Measurements from ENCODE around the gene ME2. TPM values are rescaled to one million over a fixed set of nuclear protein-coding genes. Genes with fewer than 3 reads are reported as not detected.

Gene ME2
- total RNA-seq, 2 experiments from 2014 or later: 15.6 to 16.1 TPM

DNA sequence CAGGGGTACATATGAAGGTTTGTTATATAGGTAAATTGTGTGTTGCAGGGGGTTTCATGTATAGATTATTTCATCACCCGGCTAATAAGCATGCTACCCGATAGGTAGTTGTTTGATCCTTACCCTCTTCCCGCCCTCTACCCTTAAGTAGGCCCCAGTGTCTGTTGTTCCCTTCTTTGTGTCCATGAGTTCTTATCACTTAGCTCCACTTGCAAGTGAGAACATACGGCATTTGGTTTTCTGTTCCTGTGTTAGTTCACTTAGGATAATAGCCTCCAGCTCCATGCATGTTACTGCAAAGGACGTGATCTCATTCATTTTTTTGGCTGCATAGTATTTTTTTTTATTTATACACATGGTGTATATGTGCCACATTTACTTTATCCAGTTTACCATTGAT lies 54.8 kb downstream of the ME2 start:
- ATAC-seq (ENCODE audit: poor library complexity) (no peak), DNase-seq (no peak)
- no peak overlapping the region for H3K27ac Mint-ChIP-seq
- H3K9me3 Mint-ChIP-seq: no peaks in the 10 kb centered on the region
- H3K9me3 ChIP-seq (ENCODE audit: control insufficient read depth in 1 of 2, insufficient read depth in 1 of 2, low read length in 2 of 2): no peaks in the 10 kb centered on the region
- no peaks in the 10 kb centered on the region for H3K4me1 ChIP-seq (ENCODE audit: insufficient read depth, low read length)
- H3K36me3 ChIP-seq (ENCODE audit: insufficient read depth, low read length): peaks cover 32% of the 10 kb centered on the region
- H3K4me3 ChIP-seq (ENCODE audit: low read length): no peak overlapping the region
- TF ChIP-seq, protein P1, sequence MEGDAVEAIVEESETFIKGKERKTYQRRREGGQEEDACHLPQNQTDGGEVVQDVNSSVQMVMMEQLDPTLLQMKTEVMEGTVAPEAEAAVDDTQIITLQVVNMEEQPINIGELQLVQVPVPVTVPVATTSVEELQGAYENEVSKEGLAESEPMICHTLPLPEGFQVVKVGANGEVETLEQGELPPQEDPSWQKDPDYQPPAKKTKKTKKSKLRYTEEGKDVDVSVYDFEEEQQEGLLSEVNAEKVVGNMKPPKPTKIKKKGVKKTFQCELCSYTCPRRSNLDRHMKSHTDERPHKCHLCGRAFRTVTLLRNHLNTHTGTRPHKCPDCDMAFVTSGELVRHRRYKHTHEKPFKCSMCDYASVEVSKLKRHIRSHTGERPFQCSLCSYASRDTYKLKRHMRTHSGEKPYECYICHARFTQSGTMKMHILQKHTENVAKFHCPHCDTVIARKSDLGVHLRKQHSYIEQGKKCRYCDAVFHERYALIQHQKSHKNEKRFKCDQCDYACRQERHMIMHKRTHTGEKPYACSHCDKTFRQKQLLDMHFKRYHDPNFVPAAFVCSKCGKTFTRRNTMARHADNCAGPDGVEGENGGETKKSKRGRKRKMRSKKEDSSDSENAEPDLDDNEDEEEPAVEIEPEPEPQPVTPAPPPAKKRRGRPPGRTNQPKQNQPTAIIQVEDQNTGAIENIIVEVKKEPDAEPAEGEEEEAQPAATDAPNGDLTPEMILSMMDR (IDR thresholded peaks at IDR 0.05): no peak
- intact Hi-C loops (cut with DNase I, micrococcal nuclease): no loop called here
- H3K4me3 Mint-ChIP-seq: no peak overlapping the region
- H3K36me3 Mint-ChIP-seq (ENCODE audit: low read depth): peaks cover 61% of the 10 kb centered on the region
- POLR2A ChIA-PET: no interaction called here
- H3K27me3 Mint-ChIP-seq: no peaks in the 10 kb centered on the region
- H3K27ac ChIP-seq (ENCODE audit: low read depth in 1 of 2, low read length in 2 of 2): no peak overlapping the region
- CTCF ChIA-PET: interaction anchor here (0.6 to 1.2 kb wide), 2 partner anchors 19 to 118 kb away, joined by 3 read pairs; no protein-coding TSS in a partner anchor
- H3K27me3 ChIP-seq (ENCODE audit: control insufficient read depth in 1 of 2, insufficient read depth in 2 of 2, low read length in 2 of 2): no peaks in the 10 kb centered on the region
- H3K4me1 Mint-ChIP-seq (ENCODE audit: low read depth): no peaks in the 10 kb centered on the region

DNA sequence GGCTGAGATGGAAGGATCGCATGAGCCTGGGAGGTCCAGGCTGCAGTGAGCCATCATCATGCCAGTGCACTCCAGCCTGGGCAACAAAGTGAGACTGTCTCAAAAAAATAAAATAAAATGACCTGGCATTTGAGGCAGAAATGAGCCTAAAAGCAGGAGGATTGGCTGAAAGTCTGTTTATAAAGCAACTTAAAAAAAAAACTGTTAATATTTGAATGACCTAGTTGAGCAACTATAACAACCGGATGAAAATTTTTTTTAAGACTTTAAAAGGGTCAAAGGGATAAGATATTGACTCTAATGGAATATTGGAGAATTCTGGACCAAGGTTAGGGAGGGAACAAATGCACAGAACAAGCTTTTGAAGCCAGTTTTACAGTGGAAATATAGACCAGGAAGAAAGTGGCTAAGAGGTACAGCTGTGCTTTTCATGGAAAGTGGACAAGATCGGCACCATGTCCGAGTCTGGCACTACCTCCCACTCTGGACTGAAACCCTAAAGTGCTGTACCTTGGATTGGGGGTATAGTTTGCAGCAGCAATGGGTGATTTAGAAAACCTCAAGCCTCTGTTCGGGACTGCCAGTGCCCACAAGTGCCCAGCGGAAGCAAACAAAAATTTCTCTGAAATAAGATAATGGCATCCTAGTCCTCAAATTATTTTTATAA lies 55.8 kb downstream of the ME2 start:
- H3K27me3 Mint-ChIP-seq: no peaks in the 10 kb centered on the region
- ChIA-PET CTCF (interaction anchor here (0.6 kb wide), 1 partner anchor 18 kb away, joined by 3 read pairs; no protein-coding TSS in a partner anchor), POLR2A (no interaction called here)
- H3K4me3 Mint-ChIP-seq: no peak overlapping the region
- H3K36me3 Mint-ChIP-seq (ENCODE audit: low read depth): peaks cover 66% of the 10 kb centered on the region
- TF ChIP-seq, protein P1 (IDR thresholded peaks at IDR 0.05): no peak
- peaks cover 31% of the 10 kb centered on the region for H3K36me3 ChIP-seq (ENCODE audit: insufficient read depth, low read length)
- no peak overlapping the region for H3K27ac Mint-ChIP-seq
- intact Hi-C loops (cut with DNase I, micrococcal nuclease): no loop called here
- H3K4me1 Mint-ChIP-seq (ENCODE audit: low read depth): no peaks in the 10 kb centered on the region
- no peak overlapping the region for H3K4me3 ChIP-seq (ENCODE audit: low read length)
- no peak overlapping the region for H3K27ac ChIP-seq (ENCODE audit: low read depth in 1 of 2, low read length in 2 of 2)
- H3K4me1 ChIP-seq (ENCODE audit: insufficient read depth, low read length): no peaks in the 10 kb centered on the region
- H3K9me3 ChIP-seq (ENCODE audit: control insufficient read depth in 1 of 2, insufficient read depth in 1 of 2, low read length in 2 of 2): no peaks in the 10 kb centered on the region
- no peaks in the 10 kb centered on the region for H3K9me3 Mint-ChIP-seq
- ATAC-seq (ENCODE audit: poor library complexity): no peak
- DNase-seq: no peak
- no peaks in the 10 kb centered on the region for H3K27me3 ChIP-seq (ENCODE audit: control insufficient read depth in 1 of 2, insufficient read depth in 2 of 2, low read length in 2 of 2)

DNA sequence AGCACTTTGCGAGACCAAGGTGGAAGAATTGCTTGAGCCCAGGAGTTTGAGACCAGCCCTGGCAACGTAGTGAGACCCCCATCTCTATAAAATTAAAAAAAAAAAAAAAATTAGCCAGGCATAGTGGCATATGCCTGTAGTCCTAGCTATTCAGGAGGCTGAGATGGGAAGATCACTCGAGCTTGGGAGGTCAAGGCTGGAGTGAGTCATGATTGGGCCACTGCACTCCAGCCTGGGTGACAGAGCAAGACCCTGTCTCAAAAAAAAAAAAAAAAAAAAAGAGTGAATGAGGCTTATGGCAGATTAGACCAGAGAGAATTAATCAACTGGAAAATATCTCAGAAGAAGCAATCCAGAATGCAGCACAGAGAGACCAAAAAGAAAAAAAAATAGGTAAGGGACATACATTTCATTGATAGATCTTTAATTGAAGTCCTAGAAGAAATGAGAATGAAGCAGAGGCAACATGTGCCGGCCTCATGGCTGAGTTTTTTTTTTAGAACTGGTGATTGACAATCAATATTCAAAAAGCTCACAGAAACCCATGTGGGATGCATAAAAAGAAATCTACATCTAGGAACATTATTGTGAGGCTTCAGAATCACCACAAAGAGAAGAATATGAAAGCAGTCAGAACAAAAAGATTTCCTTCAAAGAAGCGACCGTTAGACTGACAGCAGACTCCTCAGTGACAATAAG lies 56.7 kb downstream of the ME2 start:
- POLR2A ChIA-PET: no interaction called here
- Mint-ChIP-seq H3K27ac (peak overlapping the region; percentile 28), H3K4me1 (ENCODE audit: low read depth) (no peaks in the 10 kb centered on the region), H3K27me3 (no peaks in the 10 kb centered on the region), H3K36me3 (ENCODE audit: low read depth) (peaks cover 68% of the 10 kb centered on the region), H3K4me3 (no peak overlapping the region), H3K9me3 (no peaks in the 10 kb centered on the region)
- DNase-seq (no peak), ATAC-seq (ENCODE audit: poor library complexity) (no peak)
- TF ChIP-seq, protein P1 (IDR thresholded peaks at IDR 0.05): no peak
- H3K4me3 ChIP-seq (ENCODE audit: low read length): no peak overlapping the region
- intact Hi-C loops (cut with DNase I, micrococcal nuclease): no loop called here
- H3K36me3 ChIP-seq (ENCODE audit: insufficient read depth, low read length): peaks cover 35% of the 10 kb centered on the region
- no peaks in the 10 kb centered on the region for H3K9me3 ChIP-seq (ENCODE audit: control insufficient read depth in 1 of 2, insufficient read depth in 1 of 2, low read length in 2 of 2)
- H3K4me1 ChIP-seq (ENCODE audit: insufficient read depth, low read length): no peaks in the 10 kb centered on the region
- no peak overlapping the region for H3K27ac ChIP-seq (ENCODE audit: low read depth in 1 of 2, low read length in 2 of 2)
- no peaks in the 10 kb centered on the region for H3K27me3 ChIP-seq (ENCODE audit: control insufficient read depth in 1 of 2, insufficient read depth in 2 of 2, low read length in 2 of 2)
- CTCF ChIA-PET: no interaction called here

Data from CD4-positive, alpha-beta T cell (primary cell).